ENCODE measurements around the gene ITPR3. TPM values are rescaled to one million over a fixed set of nuclear protein-coding genes. Genes with fewer than 3 reads are reported as not detected.

ITPR3 gene
- 8.0 TPM for total RNA-seq
- long read RNA-seq, partial matches to known transcripts, result 3 of 5 reads
- long read RNA-seq, other reads (novel, unspliced or antisense), result 2 of 5 reads

DNA sequence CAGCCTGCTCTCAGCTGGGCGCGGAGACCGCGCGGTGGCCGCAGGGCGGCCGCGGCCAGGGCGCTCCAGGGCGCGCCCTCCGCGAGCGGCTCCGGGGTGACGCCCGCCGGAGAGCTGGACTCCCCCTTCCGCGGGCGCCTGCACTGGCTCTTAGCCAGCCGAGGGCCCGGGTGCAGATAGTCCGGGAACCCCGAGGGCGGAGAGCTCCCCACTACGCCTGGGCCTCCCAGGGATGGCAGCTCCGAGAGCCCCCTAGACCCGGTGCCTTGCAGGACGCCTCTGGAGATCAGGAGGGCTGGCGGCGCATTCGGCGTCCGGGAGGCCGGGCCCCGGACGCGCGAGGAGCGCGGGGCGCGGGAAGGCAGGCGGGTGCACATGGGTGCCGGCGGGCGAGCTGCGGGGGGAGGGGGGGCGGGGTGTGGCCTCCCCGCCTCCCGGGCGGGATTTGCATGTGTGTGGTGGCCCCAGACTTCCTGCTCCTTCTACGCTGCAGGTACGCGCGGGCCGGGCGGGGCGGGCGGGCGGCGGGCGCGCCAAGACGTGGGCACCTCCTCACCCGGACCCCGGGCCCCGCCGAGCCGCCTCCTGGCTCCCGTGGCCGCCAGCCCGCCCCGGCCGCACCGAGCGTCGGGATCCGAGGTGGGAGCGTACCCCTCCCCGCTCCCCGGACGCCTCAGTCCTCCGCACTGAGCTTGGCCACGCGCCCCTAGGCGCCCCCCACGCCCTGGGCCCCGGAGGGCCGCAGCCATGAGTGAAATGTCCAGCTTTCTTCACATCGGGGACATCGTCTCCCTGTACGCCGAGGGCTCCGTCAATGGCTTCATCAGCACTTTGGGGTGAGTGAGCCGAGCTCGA lies at the start of gene ITPR3:
Gene ITPR3, plus strand, starts transcription at position 467 of the 855 bp plus-strand sequence. Its CDS starts 281 bp downstream, at position 748.
- intact Hi-C loops (cut with DNase I), result loop anchor here (5.0 kb wide), 1 partner anchor 34 kb away; no protein-coding TSS in a partner anchor
- no peak for DNase-seq (ENCODE audit: missing footprints)
- peak; percentile 58 for ATAC-seq

- DNase-seq (ENCODE audit: missing footprints) (no peak), ATAC-seq (peak; percentile 3)
- intact Hi-C loops (cut with DNase I), result loop anchor here (2.0 to 10.0 kb wide), 2 partner anchors 117 to 147 kb away; partner anchors contain the start of genes SYNGAP1 and ZBTB9
Observed at GRCh38 chr6:33571637-33572316, 49.3 kb upstream of the ITPR3 start.

GRCh38 chr6:33575211-33575610 lies 45.9 kb upstream of the ITPR3 start:
- DNase-seq (ENCODE audit: missing footprints), result no peak
- intact Hi-C loops (cut with DNase I), result loop anchor here (10.0 kb wide), 1 partner anchor 150 kb away; the partner anchor contains the start of gene SYNGAP1
- ATAC-seq, result no peak

GRCh38 chr6:33576668-33577067 lies 44.5 kb upstream of the ITPR3 start:
- intact Hi-C loops (cut with DNase I), result loop anchor here (10.0 kb wide), 1 partner anchor 152 kb away; the partner anchor contains the start of gene SYNGAP1
- DNase-seq (ENCODE audit: missing footprints) (no peak), ATAC-seq (no peak)

DNA sequence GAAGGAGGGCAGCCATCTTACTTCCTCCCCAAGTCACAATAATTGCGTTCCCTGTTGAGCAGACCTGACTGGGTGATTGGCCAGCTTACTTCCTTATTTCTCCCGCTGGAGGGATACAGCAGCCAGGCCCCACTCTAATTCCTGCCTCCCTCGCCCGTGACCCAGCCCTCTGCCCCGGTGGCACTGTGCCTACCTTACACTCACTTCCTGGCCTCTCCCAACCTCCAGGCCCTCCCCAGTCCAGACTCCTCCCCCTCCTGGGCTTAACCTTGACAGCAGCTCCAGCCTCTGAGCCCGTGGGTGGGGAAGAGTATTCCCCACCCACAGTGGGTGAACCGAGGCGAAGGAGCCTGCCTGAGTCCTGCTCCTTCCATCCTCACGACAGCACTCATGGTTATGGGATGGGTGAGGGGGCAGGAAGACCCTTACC lies 44.0 kb upstream of the ITPR3 start:
- ATAC-seq (no peak), DNase-seq (ENCODE audit: missing footprints) (peak; percentile 75)
- intact Hi-C loops (cut with DNase I), result loop anchor here (10.0 kb wide), 1 partner anchor 152 kb away; the partner anchor contains the start of gene SYNGAP1

DNA sequence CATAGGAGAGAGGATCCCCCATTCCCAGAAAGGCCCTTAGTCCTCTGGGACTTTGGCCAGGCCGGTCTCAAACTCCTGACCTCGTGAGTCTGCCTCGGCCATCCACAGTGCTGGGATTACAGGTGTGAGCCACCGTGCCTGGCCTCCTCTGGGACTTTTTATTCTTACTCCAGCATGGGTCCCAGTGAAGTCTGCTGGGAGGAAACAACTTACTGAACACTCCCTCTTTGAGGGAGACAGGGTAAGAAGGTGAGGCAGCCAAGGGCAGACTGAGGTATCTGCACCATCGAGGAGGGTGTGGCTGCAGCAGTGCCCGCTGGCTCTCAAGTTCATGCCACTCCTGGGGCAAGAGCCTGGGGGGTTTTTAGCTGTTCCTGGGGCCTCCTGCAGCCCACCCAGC lies 43.4 kb upstream of the ITPR3 start:
- ATAC-seq (no peak), DNase-seq (ENCODE audit: missing footprints) (no peak)
- intact Hi-C loops (cut with DNase I), result loop anchor here (10.0 kb wide), 1 partner anchor 153 kb away; the partner anchor contains the start of gene SYNGAP1

DNA sequence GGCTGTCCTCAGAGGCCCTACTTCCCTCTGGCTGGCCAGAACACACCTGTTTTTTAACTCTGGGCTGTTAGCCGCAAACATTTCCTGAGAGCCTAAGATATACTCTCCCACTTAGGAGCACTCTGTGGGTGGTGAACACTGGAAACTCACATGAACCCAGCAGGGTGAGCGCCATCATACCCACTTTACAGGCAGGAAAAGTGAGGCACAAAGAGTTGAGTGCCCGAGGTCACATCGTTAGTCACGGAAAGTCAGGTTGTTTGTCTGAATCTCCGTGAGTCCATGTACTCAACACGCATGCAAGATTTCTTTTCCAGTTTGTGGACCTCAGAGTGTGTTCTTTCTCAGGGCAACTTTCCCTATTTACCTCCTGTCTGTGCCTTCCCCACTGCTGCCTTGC lies 43.0 kb upstream of the ITPR3 start:
- no peak for ATAC-seq
- intact Hi-C loops (cut with DNase I), result loop anchor here (10.0 kb wide), 1 partner anchor 153 kb away; the partner anchor contains the start of gene SYNGAP1
- DNase-seq (ENCODE audit: missing footprints), result no peak

GRCh38 chr6:33578588-33579011 lies 42.5 kb upstream of the ITPR3 start:
- ATAC-seq (no peak), DNase-seq (ENCODE audit: missing footprints) (no peak)
- intact Hi-C loops (cut with DNase I), result loop anchor here (10.0 kb wide), 1 partner anchor 154 kb away; the partner anchor contains the start of gene SYNGAP1

DNA sequence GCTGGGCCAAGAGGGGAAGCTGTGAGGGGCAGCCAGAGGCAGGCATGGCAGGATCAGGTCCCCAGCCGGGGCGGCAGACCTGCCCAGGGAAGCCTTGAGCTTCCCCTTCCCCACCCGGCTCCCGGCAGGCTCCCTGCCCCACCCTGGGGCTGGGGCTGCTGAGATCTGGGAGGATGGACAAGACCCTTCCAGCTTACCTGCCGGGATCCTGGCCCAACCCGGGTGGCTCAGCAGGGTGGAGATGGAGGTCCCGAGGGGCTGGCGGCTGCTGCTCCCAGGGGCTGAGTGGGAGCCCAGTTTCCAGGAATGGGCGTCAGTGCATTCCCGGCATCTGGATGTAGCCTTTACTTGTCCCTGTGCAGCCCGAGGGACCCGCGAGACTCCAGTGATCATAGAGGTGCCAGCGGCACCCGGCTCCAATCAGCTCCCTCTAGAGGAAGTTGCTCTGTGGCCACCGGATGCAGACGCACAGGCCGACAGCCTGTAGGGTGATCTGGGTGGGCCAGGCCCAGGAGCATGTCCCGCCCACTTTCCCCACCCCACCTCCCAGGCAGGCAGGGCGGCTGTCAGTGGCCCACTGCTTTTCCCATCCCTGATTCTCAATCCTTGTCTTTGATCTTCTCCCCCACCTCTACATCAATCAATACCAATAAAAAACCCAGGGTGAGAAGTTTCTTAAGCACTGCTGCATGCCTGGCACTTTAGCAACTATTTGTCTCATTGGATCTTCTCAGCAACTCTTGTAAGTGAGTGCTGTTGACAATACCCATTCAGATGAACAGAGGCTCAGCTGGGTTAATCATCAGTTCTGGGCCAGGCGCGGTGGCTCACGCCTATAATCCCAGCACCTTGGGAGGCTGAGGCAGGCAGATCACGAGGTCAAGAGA lies 41.1 kb upstream of the ITPR3 start, which contains the start of gene BAK1:
Gene BAK1, minus strand, starts transcription at position 449 of the 887 bp plus-strand sequence. CDS start 2,672 bp downstream, outside the sequence.
- ATAC-seq, result peak; percentile 97
- intact Hi-C loops (cut with DNase I), result loop anchor here (10.0 kb wide), 1 partner anchor 155 kb away; the partner anchor contains the start of gene SYNGAP1
- DNase-seq (ENCODE audit: missing footprints), result peak; percentile 95

- DNase-seq (ENCODE audit: missing footprints), result no peak
- no peak for ATAC-seq
Observed at GRCh38 chr6:33581186-33581585, 39.9 kb upstream of the ITPR3 start.

GRCh38 chr6:33583591-33584155 lies 37.4 kb upstream of the ITPR3 start:
- ATAC-seq (no peak), DNase-seq (ENCODE audit: missing footprints) (peak; percentile 17)
- intact Hi-C loops (cut with DNase I), result no loop called here

More at GRCh38 chr6:33581186-33581585, 39.9 kb upstream of the ITPR3 start:
- intact Hi-C loops (cut with DNase I), result no loop called here

- intact Hi-C loops (cut with DNase I), result loop anchor here (5.0 kb wide), 2 partner anchors 37 to 567 kb away; partner anchors contain the start of gene ITPR3
- ATAC-seq (no peak), DNase-seq (ENCODE audit: missing footprints) (peak; percentile 57)
Observed at GRCh38 chr6:33584700-33585402, 36.3 kb upstream of the ITPR3 start.

GRCh38 chr6:33585403-33586107 lies 35.6 kb upstream of the ITPR3 start:
- DNase-seq (ENCODE audit: missing footprints), result peak; percentile 88
- intact Hi-C loops (cut with DNase I), result loop anchor here (5.0 kb wide), 2 partner anchors 37 to 567 kb away; partner anchors contain the start of gene ITPR3
- peak; percentile 78 for ATAC-seq

DNA sequence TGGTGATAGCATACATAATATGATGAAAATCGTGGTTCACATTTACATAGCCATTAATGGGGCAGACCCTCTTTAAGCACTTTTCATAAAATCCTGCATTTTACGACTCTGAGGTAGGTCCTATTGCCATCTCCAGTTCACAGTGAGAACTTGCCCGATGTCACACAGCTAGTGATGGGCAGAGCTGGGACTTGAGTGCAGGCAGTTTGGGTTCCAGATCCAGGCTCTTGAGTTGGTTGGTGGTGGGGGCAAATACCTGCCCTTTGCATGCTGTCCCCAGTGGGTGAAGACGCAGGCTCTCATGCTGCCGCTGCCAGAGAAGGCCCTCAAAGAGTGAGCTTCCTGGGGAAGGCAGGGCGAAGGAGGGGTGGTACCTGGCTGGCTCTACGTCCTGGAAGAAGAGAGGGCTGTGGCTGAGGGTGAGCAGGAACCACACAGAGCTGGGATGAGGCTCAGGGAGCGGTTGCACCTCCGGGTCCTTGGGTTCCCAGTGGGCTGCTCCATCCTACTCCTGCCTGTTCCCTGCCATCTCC lies 34.9 kb upstream of the ITPR3 start:
- ATAC-seq (no peak), DNase-seq (ENCODE audit: missing footprints) (peak; percentile 54)
- intact Hi-C loops (cut with DNase I), result loop anchor here (5.0 kb wide), 2 partner anchors 36 to 566 kb away; partner anchors contain the start of gene ITPR3

- DNase-seq (ENCODE audit: missing footprints) (no peak), ATAC-seq (no peak)
- intact Hi-C loops (cut with DNase I), result loop anchor here (5.0 kb wide), 2 partner anchors 35 to 565 kb away; partner anchors contain the start of gene ITPR3
Observed at GRCh38 chr6:33587529-33587928, 33.6 kb upstream of the ITPR3 start.

- no peak for ATAC-seq
- DNase-seq (ENCODE audit: missing footprints), result no peak
- intact Hi-C loops (cut with DNase I), result loop anchor here (1.0 to 5.0 kb wide), 4 partner anchors 33 to 563 kb away; partner anchors contain the start of gene ITPR3
Observed at GRCh38 chr6:33588894-33589293, 32.2 kb upstream of the ITPR3 start.
